HG03095 (cell line): Measurements from ENCODE around the gene TBC1D28.
"Not testable (repeated sequence)": the region's sequence is repeated elsewhere in the genome, so short reads cannot be mapped to it uniquely, and the experiment has no call there.

Experiments used
- ATAC-seq: cut with Tn5 transposase; IDR thresholded peaks from one replicate; pipeline ENCODE4 v1.9.1; 2021; ENCODE audit warnings: moderate library complexity; ENCODE audit not compliant: unreplicated experiment

The TBC1D28 gene

DNA sequence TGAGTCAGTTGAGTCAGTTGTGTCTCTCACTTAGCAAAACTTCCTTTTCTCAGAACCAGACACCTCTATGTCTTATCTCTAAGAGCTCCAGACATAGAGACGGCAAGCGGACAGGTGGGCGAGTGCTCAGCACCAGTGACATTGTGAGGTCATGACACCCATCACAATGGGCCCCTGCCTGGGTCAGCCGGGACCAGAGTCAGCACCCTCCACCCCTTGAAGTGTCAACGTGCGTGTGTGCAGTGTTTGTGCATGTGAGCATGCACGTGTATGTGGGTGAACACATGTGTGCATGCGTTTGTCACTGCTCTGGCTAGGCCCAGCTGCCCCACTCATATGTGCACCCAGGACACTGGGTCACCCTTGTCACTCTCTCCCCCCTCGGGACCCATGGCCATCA lies at the start of gene TBC1D28:
Gene TBC1D28 (minus strand): TSS at position 101 of the 400 bp plus-strand sequence. CDS start 3,039 bp downstream, outside the sequence.
- ATAC-seq, result not testable (repeated sequence)

DNA sequence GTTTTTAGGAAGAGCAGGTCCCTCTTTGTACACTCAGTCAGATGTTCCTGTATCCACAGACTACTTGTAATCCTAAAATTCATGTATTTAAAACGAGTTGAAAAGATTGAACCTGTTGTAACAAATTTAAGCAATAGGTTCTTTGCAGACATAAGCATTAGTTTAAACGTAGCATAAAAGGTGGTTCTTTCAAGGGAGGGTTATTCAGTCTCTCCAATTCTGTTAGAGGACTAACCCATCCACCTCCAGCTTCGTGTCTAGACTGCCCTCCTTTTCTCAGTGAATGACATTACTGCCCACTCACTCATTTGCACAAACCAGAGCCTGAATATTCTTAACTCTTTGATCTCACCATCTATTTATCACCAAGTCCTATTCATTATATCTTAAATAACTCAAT lies 38.5 kb upstream of the TBC1D28 start:
- ATAC-seq, result not testable (repeated sequence)

DNA sequence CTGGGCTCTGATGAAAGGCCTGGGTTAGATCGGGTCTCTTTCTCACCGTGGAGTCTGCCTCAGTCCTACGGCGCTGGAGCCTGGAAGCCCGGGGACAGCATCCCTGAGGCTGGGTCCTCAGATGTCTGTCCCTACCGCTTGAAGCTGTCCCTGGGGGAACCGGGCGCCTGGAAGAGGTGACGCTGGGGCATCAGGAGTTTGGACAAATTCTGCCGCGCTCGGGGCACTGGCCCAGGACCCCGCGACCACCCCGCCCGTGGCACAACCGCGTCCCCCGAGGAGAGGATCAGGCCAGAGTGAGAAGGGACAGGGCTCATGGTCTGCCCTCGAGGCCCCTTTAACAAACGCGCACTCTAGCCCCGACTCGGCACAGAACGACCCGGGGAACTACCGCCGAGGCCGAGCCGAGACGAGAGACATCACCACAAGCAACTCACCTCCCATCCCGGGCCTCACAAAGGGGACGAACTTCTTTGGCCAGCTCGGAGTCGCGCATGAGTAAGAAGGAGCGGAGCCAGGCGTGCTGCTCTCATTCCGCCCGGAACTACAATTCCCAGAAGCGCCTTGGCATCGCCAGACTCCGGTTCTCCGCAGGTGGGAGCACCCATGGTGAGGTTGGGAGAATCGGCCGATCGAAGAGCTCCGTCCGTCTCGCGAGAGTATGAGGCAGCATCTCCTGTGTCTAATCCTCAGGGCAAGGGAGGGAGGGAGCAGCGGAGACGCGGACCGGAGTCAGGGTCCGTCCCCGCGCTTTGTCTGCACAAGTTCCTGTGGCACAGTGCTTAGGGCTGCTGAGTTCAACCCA lies 37.8 kb upstream of the TBC1D28 start, which contains the start of gene FOXO3B:
Gene FOXO3B (minus strand): TSS at position 548 of the 805 bp plus-strand sequence. CDS start 663 bp downstream, outside the sequence.
- peak; percentile 92 for ATAC-seq

DNA sequence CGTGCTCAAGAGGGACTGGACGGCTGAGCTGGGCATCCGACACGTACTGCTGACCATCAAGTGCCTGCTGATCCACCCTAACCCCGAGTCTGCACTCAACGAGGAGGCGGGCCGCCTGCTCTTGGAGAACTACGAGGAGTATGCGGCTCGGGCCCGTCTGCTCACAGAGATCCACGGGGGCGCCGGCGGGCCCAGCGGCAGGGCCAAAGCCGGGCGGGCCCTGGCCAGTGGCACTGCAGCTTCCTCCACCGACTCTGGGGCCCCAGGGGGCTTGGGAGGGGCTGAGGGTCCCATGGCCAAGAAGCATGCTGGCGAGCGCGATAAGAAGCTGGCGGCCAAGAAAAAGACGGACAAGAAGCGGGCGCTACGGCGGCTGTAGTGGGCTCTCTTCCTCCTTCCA lies 33.2 kb upstream of the TBC1D28 start:
- not testable (repeated sequence) for ATAC-seq

DNA sequence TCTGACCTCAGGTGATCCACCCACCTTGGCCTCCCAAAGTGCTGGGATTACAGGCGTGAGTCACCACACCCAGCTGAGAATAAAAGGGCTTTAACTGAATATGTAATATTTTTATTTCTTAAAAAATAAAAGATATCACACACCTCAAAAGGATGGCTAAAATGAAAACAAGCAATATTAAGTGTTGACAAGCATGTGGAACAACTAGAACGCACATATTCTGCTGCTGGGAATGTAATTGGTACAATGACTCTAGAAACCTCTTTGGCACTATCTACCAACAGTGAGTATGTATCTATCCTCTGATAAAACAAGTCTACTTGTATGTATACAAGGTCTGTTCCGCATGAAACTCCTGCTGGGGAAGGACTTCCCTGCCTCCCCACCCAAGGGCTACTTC lies 32.7 kb upstream of the TBC1D28 start:
- ATAC-seq, result not testable (repeated sequence)

DNA sequence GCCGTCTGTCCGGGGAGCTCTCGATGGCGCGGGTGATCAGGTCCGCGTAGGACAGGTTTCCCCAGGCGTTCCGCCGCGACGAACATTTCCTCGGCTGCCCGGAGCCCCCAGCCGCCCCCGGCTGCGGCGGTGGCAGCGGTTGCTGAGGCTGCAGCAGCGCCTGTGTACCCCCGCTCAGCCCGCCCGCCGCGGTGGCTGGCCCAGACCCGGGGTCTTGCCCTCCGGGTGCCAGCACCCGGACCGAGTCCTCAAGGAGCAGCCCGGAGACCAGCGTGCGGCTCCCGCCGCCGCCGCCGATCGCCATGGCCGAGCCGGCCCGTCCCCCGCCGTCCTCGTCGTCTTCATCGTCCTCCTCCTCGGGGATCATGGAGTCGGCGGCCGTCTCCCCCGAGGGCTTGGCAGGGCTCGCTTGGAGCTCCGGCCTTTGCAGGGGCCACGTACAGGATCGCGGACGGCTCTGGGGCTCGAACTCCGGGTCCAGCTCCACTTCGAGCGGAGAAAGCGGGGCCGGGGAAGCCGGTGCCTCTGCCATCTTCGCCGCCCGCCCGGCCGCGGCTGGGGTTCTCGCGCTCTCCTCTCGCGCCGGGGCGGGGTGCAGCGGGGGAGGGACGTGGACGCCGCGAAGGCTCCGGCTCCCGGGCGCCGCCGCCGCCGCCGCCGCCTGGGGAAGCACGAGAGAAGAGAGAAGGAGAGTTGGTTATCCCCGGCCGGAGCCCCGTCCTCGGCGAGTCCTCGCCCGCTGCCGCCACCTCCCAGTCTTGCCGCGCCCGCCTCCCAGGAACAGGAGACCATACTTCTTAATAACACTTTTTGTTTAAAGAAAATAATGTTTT lies 28.4 kb upstream of the TBC1D28 start:
- ATAC-seq, result not testable (repeated sequence)

DNA sequence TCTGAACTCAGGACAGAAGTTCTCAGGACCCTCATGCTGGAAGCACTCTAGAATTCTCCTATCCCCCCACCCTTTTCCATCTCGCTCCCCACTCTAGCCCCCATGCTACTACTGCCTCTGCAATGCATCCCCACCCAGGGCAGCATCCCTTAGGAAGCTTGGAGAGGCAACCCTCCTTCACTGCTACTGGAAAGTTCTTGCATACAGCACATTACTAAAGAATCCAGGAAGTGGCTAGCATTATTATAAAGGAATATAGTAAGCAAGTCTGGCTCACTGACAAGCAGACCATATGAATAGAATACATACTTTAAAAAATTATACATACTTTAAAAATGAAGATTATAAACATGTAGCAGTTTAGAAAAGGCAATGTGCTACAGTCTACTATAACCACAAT lies 24.4 kb upstream of the TBC1D28 start:
- not testable (repeated sequence) for ATAC-seq

DNA sequence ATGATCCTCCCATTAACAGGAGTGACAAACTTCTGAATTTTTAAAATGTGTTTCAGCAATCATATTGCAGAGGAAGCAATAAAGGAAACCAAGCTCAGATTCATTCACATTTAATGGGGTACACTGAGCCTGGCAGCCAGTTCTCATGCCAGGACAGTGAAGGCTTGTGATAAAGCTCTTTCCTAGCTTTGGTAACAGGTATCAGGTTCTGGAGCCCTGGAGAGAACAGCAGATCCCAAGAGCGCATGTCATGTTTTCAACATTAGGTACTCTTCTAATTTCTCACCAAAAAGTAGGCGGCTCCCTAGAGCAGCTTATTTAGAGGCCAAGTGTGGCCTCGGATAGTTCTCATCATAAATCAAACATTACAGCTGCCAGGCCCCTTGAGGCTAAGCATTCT lies 23.3 kb upstream of the TBC1D28 start:
- ATAC-seq, result not testable (repeated sequence)

DNA sequence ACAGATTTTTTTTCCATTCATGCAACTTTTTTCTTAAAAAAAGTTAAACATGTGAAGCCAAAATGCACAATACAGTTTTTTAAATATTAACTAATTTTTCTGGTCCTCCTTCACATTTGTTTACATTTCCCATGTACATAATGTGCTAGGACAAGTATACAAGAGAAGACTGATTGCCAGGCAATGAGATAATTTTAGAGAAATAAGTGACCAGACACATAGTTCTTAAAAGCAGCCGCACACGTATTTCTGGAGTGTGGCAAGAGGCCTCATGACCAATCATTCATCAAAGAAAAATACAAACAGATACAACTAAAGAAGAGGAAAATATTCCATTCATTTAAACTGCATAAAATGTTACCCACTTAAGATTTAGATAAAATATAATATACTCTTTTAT lies 22.1 kb upstream of the TBC1D28 start:
- ATAC-seq, result not testable (repeated sequence)

DNA sequence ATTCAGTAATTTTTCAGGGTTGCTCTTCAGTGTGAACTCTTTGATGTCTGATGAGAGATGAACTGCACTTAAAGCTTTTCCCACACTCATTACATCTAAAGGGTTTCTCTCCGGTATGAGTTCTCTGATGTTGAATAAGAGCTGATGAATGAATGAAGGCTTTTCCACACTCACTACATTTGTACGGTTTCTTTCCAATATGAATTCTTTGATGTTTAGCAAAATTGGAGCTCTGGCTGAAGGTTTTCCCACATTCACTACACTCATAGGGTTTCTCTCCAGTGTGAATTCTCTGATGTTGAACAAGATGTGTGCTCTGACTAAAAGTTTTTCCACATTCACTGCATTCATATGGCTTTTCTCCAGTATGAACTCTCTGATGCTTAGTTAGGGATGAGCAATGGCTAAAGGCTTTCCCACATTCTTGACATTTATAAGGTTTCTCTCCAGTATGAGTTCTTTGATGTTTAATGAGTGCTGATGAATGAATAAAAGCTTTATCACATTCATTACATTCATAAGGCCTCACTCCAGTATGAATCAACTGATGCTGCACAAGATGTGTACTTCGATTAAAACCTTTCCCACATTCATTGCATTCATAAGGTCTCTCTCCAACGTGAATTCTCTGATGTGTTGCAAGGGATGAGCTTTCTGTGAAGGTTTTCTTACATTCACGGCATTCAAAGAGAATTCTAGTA lies 17.9 kb upstream of the TBC1D28 start:
- ATAC-seq, result not testable (repeated sequence)

DNA sequence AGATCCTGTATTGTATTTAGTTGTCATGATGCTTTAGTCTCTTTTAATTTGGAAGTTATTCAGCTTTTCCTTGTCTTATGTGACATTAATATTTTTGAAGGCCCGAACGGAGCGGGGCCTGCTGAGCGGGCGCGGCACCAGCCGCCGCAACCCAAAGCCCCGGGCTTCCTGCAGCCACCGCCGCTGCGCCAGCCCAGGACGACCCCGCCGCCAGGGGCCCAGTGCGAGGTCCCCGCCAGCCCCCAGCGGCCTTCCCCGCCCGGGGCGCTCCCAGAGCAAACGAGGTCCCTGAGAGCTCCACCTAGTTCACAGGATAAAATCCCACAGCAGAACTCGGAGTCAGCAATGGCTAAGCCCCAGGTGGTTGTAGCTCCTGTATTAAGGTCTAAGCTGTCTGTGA lies 5.9 kb upstream of the TBC1D28 start:
- ATAC-seq, result not testable (repeated sequence)

DNA sequence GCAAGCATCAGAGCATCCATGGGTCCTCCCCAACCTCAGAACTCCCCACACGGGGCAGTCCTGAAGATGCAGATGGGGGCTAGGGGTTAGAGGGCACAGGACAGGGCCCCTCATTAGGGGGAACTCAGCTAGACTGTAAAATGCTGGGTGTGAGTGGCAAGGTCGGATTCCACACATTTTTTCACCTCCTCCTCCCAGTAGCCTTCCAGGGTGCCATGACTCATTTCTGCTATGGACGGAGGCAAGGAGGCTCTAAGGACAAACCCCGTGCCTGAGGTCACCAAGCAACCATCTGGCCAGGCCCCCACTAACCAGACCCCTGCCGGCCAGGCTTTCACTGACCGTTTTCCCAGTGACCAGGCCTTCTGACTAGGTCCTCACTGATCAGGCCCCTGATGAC lies 1.1 kb downstream of the TBC1D28 start:
- ATAC-seq, result not testable (repeated sequence)

DNA sequence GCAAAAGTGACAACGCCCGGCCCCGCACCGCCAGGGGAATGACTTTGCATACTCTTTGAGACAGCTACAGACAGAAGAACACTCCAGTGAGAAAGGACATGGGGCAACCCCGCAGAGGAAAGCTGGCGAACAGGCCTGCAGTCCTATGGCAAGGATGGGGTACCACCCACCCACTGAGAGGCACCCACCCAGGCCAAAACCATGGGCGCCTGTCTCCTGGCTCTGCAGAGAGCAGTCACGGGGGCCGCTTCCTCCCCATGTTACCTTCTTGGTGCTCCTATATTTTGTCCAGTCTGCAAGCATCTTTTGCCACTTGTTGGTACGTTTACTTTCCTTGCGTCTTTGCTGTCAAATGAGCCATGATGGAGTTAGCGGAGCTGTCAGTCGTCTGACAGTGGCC lies 5.8 kb downstream of the TBC1D28 start:
- not testable (repeated sequence) for ATAC-seq

DNA sequence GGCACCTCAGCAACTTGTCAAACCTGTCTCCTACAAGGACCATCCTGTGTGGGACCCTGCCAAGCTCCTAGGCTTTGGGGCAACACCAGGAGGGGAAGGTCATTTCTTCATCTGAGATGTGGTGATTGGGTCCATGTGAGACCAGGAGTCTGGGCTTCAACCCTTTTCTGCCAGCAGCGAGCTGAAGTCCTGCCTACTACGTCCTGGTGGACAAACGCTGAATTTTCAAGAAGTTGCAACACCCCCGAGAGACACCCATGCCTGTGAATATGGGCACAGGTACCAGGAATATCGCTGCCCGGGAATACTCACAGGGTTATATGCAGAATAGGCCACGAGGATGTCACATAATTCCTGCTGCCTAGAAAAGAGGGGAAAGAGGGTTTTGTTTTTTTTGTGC lies 8.0 kb downstream of the TBC1D28 start:
- not testable (repeated sequence) for ATAC-seq

DNA sequence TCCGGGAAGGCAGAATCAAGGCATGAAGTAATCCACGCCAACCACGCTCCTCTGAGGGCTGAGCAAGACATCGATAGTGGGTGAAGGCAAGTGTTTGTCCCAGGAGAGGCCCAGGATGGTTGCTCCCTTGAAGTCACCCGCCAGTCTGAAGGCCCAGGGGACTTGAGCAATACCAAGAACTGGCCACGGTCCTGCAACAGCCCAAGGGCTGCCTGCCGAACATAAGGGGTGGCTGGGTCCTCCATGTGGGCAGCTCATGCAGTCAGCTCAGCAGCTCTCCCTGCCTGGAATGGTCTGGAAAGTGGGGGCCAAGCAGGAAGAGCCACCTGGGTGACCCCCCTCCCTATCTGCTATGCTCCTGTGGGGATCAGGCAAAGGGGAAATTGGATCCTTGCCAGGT lies 8.4 kb downstream of the TBC1D28 start:
- not testable (repeated sequence) for ATAC-seq

DNA sequence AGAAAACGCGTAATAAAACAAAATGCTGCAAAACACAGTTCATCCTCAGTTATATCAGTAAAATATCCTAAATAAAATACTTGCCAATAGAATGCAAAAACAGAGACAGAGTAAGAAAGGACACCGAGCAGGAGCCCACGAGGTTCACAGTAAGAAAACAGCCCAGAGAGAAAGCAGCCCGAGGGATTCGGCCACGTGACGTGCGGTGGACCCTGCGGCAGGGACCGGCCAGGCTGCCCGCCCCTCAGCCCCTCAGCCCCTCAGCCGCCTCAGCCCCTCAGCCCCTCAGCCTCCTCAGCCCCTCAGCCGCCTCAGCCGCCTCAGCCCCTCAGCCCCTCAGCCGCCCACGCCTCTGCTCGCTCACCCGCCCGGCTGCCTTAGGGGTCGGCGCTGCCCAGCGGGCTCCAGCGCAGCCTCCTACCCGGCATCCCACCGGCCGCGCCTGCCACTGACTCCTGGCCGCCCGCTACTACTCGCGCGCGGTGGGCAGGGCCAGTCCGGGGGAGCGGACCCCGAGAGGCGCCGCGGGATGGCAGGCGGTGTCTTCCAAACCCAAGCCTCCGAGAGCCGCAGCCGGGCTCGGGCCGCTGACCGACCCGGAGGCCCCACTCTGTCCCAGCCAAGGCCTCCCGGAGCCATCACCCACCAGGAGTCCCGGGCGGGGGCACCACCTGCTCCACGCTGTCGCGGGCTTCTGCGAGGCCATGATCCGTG lies 9.5 kb downstream of the TBC1D28 start:
- ATAC-seq, result not testable (repeated sequence)

DNA sequence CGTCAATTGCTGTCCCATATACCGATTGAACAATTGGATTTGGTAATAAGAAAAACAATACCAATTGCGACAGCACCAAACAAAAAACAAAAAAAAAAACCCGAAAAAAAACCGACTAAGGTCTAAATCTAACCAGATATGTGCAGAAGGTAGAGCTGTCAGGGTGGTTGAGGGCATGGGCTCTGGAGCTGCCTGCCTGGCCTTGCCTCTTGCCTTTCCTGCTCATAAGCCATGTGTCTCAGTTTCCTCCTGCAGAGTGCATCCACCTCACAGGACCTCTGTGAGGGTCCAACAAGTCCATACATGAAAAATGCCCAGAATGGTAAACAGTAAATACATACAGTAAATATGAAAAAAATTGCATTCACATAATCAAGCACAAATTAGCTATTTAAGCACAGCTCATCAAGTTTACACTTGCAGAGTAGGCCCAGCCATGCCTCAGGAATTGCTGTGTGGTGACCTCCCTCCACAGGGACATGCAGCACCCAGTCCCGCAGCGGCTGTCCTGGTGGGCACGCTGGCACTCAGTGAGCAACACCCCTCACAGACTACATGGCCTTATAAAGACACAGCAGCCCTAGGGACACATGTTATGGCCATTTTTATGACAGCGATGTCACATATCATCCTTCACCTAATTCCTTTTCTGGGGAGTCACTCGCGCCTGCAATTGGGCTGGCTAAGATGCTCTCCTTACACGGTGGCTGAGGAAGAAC lies 17.9 kb downstream of the TBC1D28 start:
- no peak for ATAC-seq

DNA sequence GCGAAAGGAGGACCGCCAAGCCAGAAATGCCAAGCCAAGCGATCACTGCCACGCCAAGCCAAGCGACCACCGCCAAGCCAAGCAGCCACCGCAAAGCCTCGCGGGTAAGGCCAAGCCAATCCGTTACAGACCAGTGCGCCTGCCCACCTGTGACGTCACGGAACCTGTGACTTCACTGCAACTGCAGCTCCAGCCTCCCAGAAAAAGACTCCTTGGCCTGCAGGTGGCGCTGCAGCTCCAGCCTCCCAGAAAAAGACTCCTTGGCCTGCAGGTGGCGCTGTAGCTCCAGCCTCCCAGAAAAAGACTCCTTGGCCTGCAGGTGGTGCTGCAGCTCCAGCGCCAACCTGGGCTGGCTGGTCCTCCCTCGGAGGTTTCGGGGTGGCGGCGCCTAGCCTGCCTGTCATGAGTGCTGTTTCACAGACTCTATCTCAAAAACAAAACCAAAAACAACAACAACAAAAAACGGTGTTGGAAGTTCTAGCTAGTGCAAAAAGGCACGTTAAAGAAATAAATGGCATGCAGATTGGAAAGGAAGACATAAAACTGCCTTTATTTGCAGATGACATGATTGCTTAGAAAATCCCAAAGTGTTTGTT lies 18.6 kb downstream of the TBC1D28 start:
- not testable (repeated sequence) for ATAC-seq

DNA sequence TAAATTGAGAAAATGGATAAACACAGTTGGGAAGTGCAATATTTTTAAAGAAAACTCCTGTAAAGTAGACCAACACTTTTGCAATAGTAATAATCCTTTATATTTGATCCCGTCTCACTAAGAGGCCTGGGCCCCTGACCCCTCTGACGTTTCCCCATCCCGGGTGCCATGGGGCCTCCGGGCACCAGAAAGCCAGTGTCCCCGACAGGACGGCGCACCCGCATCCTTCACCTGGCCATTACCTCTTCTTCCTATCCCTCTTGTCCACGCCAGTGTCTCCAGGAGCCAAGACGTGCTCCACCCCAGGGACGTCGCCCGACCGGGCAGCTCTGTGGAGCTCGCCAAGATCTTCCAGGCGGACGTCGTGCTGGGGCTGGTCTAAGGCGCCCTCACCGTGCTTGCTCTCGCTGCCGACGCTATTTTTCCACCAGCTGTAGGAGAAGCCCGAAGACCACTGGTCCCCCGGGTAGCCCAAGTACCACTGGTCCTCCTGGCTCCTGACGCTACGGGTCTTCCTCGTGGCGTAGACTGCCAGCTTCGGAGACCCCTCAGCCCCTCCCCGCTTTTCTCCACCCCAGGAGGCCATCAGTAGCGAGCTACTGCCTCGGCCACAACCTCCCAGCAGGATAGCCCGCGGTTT lies 19.2 kb downstream of the TBC1D28 start:
- not testable (repeated sequence) for ATAC-seq
